ENCODE data around the gene DOCK1. TPM values are rescaled to one million over a fixed set of nuclear protein-coding genes. Genes with fewer than 3 reads are reported as not detected.

Gene DOCK1
- total RNA-seq, 2 experiments from 2014 or later, result 0.14 to 0.18 TPM

GRCh38 chr10:127411062-127411461 lies 505.8 kb downstream of the DOCK1 start:
- POLR2A ChIA-PET, result no interaction called here
- H3K27ac Mint-ChIP-seq, result no peak overlapping the region
- no peaks in the 10 kb centered on the region for H3K9me3 Mint-ChIP-seq
- no peaks in the 10 kb centered on the region for H3K36me3 Mint-ChIP-seq (ENCODE audit: low read depth)
- H3K4me1 Mint-ChIP-seq (ENCODE audit: low read depth), result no peaks in the 10 kb centered on the region
- no peak for TF ChIP-seq CTCF (IDR thresholded peaks at IDR 0.05)
- ATAC-seq (no peak), DNase-seq (no peak)
- H3K27me3 Mint-ChIP-seq, result no peaks in the 10 kb centered on the region
- CTCF ChIA-PET, result no interaction called here
- H3K4me3 Mint-ChIP-seq, result no peak overlapping the region
- intact Hi-C loops (cut with micrococcal nuclease), result no loop called here

- intact Hi-C loops (cut with micrococcal nuclease), result no loop called here
- no peak for TF ChIP-seq CTCF (IDR thresholded peaks at IDR 0.05)
- DNase-seq, result no peak
- POLR2A ChIA-PET, result no interaction called here
- CTCF ChIA-PET, result no interaction called here
- Mint-ChIP-seq H3K36me3 (ENCODE audit: low read depth) (no peaks in the 10 kb centered on the region), H3K27me3 (no peaks in the 10 kb centered on the region), H3K4me1 (ENCODE audit: low read depth) (no peaks in the 10 kb centered on the region), H3K9me3 (no peaks in the 10 kb centered on the region), H3K4me3 (no peak overlapping the region), H3K27ac (no peak overlapping the region)
- ATAC-seq, result no peak
Observed at GRCh38 chr10:127413326-127413725, 508.1 kb downstream of the DOCK1 start.

- intact Hi-C loops (cut with micrococcal nuclease), result no loop called here
- Mint-ChIP-seq H3K4me3 (no peak overlapping the region), H3K27me3 (no peaks in the 10 kb centered on the region), H3K9me3 (no peaks in the 10 kb centered on the region), H3K4me1 (ENCODE audit: low read depth) (no peaks in the 10 kb centered on the region), H3K27ac (no peak overlapping the region), H3K36me3 (ENCODE audit: low read depth) (no peaks in the 10 kb centered on the region)
- ChIA-PET POLR2A (no interaction called here), CTCF (no interaction called here)
- TF ChIP-seq CTCF (IDR thresholded peaks at IDR 0.05), result no peak
- no peak for DNase-seq
- no peak for ATAC-seq
Observed at GRCh38 chr10:127414024-127414423, 508.8 kb downstream of the DOCK1 start.

GRCh38 chr10:127415116-127415515 lies 509.9 kb downstream of the DOCK1 start:
- Mint-ChIP-seq H3K4me3 (no peak overlapping the region), H3K4me1 (ENCODE audit: low read depth) (no peaks in the 10 kb centered on the region), H3K9me3 (no peaks in the 10 kb centered on the region), H3K36me3 (ENCODE audit: low read depth) (no peaks in the 10 kb centered on the region), H3K27ac (no peak overlapping the region), H3K27me3 (no peaks in the 10 kb centered on the region)
- ChIA-PET POLR2A (no interaction called here), CTCF (no interaction called here)
- no peak for ATAC-seq
- no peak for DNase-seq
- TF ChIP-seq CTCF (IDR thresholded peaks at IDR 0.05), result no peak
- intact Hi-C loops (cut with micrococcal nuclease), result no loop called here

- no peaks in the 10 kb centered on the region for H3K4me1 Mint-ChIP-seq (ENCODE audit: low read depth)
- DNase-seq (no peak), ATAC-seq (no peak)
- no peak overlapping the region for H3K27ac Mint-ChIP-seq
- H3K9me3 Mint-ChIP-seq, result no peaks in the 10 kb centered on the region
- H3K36me3 Mint-ChIP-seq (ENCODE audit: low read depth), result no peaks in the 10 kb centered on the region
- no peak for TF ChIP-seq CTCF (IDR thresholded peaks at IDR 0.05)
- H3K27me3 Mint-ChIP-seq, result no peaks in the 10 kb centered on the region
- ChIA-PET CTCF (no interaction called here), POLR2A (no interaction called here)
- intact Hi-C loops (cut with micrococcal nuclease), result no loop called here
- H3K4me3 Mint-ChIP-seq, result no peak overlapping the region
Observed at GRCh38 chr10:127415901-127416581, 510.8 kb downstream of the DOCK1 start.
